AG04450 (cell line): ENCODE measurements around the gene RGS7. TPM values are rescaled to one million over a fixed set of nuclear protein-coding genes. Genes with fewer than 3 reads are reported as not detected.
"Not testable (repeated sequence)": the region's sequence is repeated elsewhere in the genome, so short reads cannot be mapped to it uniquely, and the experiment has no call there.

Source experiments
- CTCF ChIA-PET: fragments of 300-600, 350-600 bp; formaldehyde crosslinking; extraction: SDS; loops from one replicate; lab custom pipeline; 2022; ENCODE audit warnings: antibody characterized with exemption, inconsistent platforms; lab: Charles Lee
- POLR2A ChIA-PET: fragments of 350-600 bp; formaldehyde crosslinking; extraction: SDS; loops from one replicate; lab custom pipeline; 2021; ENCODE audit warnings: antibody characterized with exemption, inconsistent platforms; lab: Yijun Ruan, JAX
- DNase-seq: peaks from one replicate; pipeline ENCODE4 v3.0.0-alpha.2; 2011; ENCODE audit warnings: low read depth, low spot score
- H3K27ac ChIP-seq: one replicate; pipeline ENCODE4 v1.5.1; 2012; ENCODE audit warnings: low read depth, low read length, control low read depth
- H3K27me3 ChIP-seq: one replicate; pipeline ENCODE4 v1.6.0; 2012; ENCODE audit warnings: low read length; ENCODE audit not compliant: control insufficient read depth, insufficient read depth
- H3K4me3 ChIP-seq: 2 replicates; pipeline ENCODE4 v1.5.1; 2011; ENCODE audit warnings: mild to moderate bottlenecking, low read depth, low read length, control low read depth
- H3K9me3 ChIP-seq: 2 replicates; pipeline ENCODE4 v1.5.1; 2012; ENCODE audit warnings: low read length; ENCODE audit not compliant: control insufficient read depth, insufficient read depth
- polyA plus RNA-seq: library from polyadenylated mRNA; depleted of rRNA; stranded (reverse); fragments of >200 nt; gene quantifications from 2 replicates; pipeline ENCODE4 v1.2.3, GENCODE V29; 2011
- TF ChIP-seq, protein P1 (sequence below): IDR thresholded peaks from 2 replicates; pipeline ENCODE4 v1.5.1; 2011; ENCODE audit warnings: low read depth, low read length, control low read depth, inconsistent platforms

RGS7 gene
- polyA plus RNA-seq, 1 experiment = 0.29 TPM

- ChIA-PET CTCF (interaction anchor here (1.1 to 2.7 kb wide), 2 partner anchors 18 to 151 kb away, joined by 6 to 15 read pairs; no protein-coding TSS in a partner anchor), POLR2A (no interaction called here)
- H3K9me3 ChIP-seq = no peaks in the 10 kb centered on the region
- H3K27me3 ChIP-seq = no peaks in the 10 kb centered on the region
- no peak overlapping the region for H3K27ac ChIP-seq
- TF ChIP-seq, protein P1, sequence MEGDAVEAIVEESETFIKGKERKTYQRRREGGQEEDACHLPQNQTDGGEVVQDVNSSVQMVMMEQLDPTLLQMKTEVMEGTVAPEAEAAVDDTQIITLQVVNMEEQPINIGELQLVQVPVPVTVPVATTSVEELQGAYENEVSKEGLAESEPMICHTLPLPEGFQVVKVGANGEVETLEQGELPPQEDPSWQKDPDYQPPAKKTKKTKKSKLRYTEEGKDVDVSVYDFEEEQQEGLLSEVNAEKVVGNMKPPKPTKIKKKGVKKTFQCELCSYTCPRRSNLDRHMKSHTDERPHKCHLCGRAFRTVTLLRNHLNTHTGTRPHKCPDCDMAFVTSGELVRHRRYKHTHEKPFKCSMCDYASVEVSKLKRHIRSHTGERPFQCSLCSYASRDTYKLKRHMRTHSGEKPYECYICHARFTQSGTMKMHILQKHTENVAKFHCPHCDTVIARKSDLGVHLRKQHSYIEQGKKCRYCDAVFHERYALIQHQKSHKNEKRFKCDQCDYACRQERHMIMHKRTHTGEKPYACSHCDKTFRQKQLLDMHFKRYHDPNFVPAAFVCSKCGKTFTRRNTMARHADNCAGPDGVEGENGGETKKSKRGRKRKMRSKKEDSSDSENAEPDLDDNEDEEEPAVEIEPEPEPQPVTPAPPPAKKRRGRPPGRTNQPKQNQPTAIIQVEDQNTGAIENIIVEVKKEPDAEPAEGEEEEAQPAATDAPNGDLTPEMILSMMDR = no peak
- DNase-seq = no peak
- no peak overlapping the region for H3K4me3 ChIP-seq
Observed at GRCh38 chr1:240883490-240883889, 473.5 kb downstream of the RGS7 start.

- H3K4me3 ChIP-seq, H3K27me3 ChIP-seq, H3K27ac ChIP-seq, POLR2A ChIA-PET, H3K9me3 ChIP-seq, DNase-seq: not testable (repeated sequence)
- CTCF ChIA-PET = interaction anchor here (1.1 kb wide), 1 partner anchor 17 kb away, joined by 6 read pairs; no protein-coding TSS in a partner anchor
Observed at GRCh38 chr1:240882656-240883308, 474.2 kb downstream of the RGS7 start.

DNA sequence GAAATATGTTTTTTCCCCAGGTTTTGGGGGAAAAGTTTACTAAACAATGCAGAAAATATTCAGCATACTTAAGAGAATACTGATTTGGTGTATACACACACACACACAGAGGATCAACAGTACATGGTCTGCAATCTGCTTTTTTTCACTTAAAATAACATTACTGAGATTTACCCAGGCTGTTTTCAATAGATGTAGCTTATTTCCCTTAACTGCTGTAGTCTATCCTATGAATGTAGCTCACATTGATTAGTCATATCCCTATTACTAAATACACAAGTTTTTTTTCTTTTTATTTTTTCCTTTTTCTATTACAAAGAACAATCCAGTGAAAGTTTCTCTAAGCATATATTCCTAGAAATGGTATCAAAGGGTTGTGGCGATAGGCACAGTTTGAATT, 478.4 kb downstream of the RGS7 start:
- no peaks in the 10 kb centered on the region for H3K27me3 ChIP-seq
- DNase-seq = no peak
- H3K4me3 ChIP-seq = no peak overlapping the region
- H3K27ac ChIP-seq = no peak overlapping the region
- CTCF ChIA-PET = interaction anchor here (0.5 kb wide), 1 partner anchor 145 kb away, joined by 6 read pairs; no protein-coding TSS in a partner anchor
- H3K9me3 ChIP-seq = no peaks in the 10 kb centered on the region
- TF ChIP-seq, protein P1 = no peak
- POLR2A ChIA-PET = no interaction called here

- H3K9me3 ChIP-seq = no peaks in the 10 kb centered on the region
- TF ChIP-seq, protein P1 = no peak
- H3K4me3 ChIP-seq = no peak overlapping the region
- no peak overlapping the region for H3K27ac ChIP-seq
- DNase-seq = no peak
- CTCF ChIA-PET = no interaction called here
- POLR2A ChIA-PET = no interaction called here
- H3K27me3 ChIP-seq = no peaks in the 10 kb centered on the region
Observed at GRCh38 chr1:240877605-240878004, 479.4 kb downstream of the RGS7 start.

DNA sequence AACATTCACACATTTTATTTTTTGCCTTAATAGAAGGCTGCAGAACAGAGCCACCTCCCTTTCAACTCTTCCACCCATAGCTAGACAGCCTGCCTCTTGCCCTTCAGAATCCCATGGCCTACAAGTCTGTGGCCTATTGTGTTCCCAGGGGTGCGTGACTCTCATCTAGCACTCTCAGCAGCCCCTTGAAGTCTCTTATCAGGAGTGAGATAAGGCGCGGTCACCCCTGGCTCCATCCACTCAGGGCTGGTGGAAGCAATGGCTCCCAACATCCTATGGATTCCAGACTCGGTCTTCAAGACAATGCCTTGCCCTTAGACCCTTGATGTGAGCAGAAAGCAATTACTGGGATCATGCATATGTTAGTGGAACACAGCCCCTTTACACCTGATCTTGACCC, 480.9 kb downstream of the RGS7 start:
- H3K9me3 ChIP-seq = no peaks in the 10 kb centered on the region
- POLR2A ChIA-PET = no interaction called here
- CTCF ChIA-PET = interaction anchor here (1.2 kb wide), 1 partner anchor 144 kb away, joined by 3 read pairs; no protein-coding TSS in a partner anchor
- H3K27ac ChIP-seq = no peak overlapping the region
- no peaks in the 10 kb centered on the region for H3K27me3 ChIP-seq
- DNase-seq = no peak
- H3K4me3 ChIP-seq = no peak overlapping the region
- TF ChIP-seq, protein P1 = no peak
